Measurements from ENCODE around the gene ZNF93.
A peak's percentile ranks its signal among the peaks of the same experiment; 100 is the strongest.

- peak; percentile 92 for TF ChIP-seq POLR2AphosphoS5 (IDR thresholded peaks at IDR 0.05)
- TF ChIP-seq CTCF (IDR thresholded peaks at IDR 0.05), result no peak
Observed at GRCh38 chr19:19865750-19866610, 34.8 kb upstream of the ZNF93 start, which contains the start of gene ZNF253.

All from prostate gland (tissue), 2 donors.